Peyer's patch (tissue), 4 donors: ENCODE results near the gene RGL3. TPM values are rescaled to one million over a fixed set of nuclear protein-coding genes. Genes with fewer than 3 reads are reported as not detected.
"Not testable (repeated sequence)": the region's sequence is repeated elsewhere in the genome, so short reads cannot be mapped to it uniquely, and the experiment has no call there.

Experiments used
- DNase-seq, 3 donors: peaks; one replicate each; pipeline ENCODE4 v3.0.0-alpha.2; 2017 to 2019
- H3K27ac ChIP-seq, 4 donors: fragments of 200-600 bp; sonication (generic); one replicate each; pipeline ENCODE4 v1.5.1; 2016 to 2019
- H3K27me3 ChIP-seq, 2 donors: fragments of 200-600 bp; sonication (generic); one replicate each; pipeline ENCODE4 v1.5.1; 2019
- H3K36me3 ChIP-seq, 3 donors: fragments of 200-600 bp; sonication (generic); one replicate each; pipeline ENCODE4 v1.5.1; 2016 to 2019
- H3K4me1 ChIP-seq, 4 donors: fragments of 200-600 bp; sonication (generic); one replicate each; pipeline ENCODE4 v1.5.1; 2016 to 2019
- H3K4me3 ChIP-seq, 4 donors: fragments of 200-600 bp; sonication (generic); 1 replicate in 3 of 4; 2 replicates in 1 of 4; pipeline ENCODE4 v1.5.1; 2016 to 2019; ENCODE audit warnings: mild to moderate bottlenecking in 1 of 4
- H3K9me3 ChIP-seq, 4 donors: fragments of 200-600 bp; sonication (generic); one replicate each; pipeline ENCODE4 v1.5.1; 2016 to 2019; ENCODE audit warnings: mild to moderate bottlenecking in 1 of 4
- CTCF ChIP-seq, 6 experiments: fragments of 450-650 bp in 4 of 6; fragments of 200-600 bp in 2 of 6; sonication (generic) in 1 of 6; IDR thresholded peaks; one replicate each; pipeline ENCODE4 v1.5.1; 2017 to 2019; ENCODE audit warnings: antibody characterized with exemption in 6 of 6, mild to moderate bottlenecking in 3 of 6, moderate library complexity in 1 of 6
- POLR2A ChIP-seq, 2 donors: fragments of 450-650 bp; IDR thresholded peaks; one replicate each; pipeline ENCODE4 v1.5.1; 2017; ENCODE audit warnings: antibody characterized with exemption in 2 of 2, mild to moderate bottlenecking in 2 of 2, moderate library complexity in 2 of 2
- total RNA-seq, 4 donors: library from RNA; depleted of rRNA; stranded (reverse); fragments of >200 nt; gene quantifications; one replicate each; pipeline ENCODE4 v1.1.0, GENCODE V29; 2016

Gene RGL3
- total RNA-seq, 4 donors from 2014 or later: 2.5 to 51.2 (median 6.3) TPM

- Histone ChIP-seq H3K9me3 (no peaks in the 10 kb centered on the region), H3K4me3 (no peak overlapping the region), H3K4me1 (no peaks in the 10 kb centered on the region), H3K27me3 (no peaks in the 10 kb centered on the region), H3K36me3 (no peaks in the 10 kb centered on the region), H3K27ac (no peak overlapping the region)
- TF ChIP-seq POLR2A (IDR thresholded peaks at IDR 0.05) (no peak), CTCF (IDR thresholded peaks at IDR 0.05) (no peak)
- DNase-seq: no peak
Observed at GRCh38 chr19:11456659-11457058, 37.5 kb upstream of the RGL3 start.

DNA sequence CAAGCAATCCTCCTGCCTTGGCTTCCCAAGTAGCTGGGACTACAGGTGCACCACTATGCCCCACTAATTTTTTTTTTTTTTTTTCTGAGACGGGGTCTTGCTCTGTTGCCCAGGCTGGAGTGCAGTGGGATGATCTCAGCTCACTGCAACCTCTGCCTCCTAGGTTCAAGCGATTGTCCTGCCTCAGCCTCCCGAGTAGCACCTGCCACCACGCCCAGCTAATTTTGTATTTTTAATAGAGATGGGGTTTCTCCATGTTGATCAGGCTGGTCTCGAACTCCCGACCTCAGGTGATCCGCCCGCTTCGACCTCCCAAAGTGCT, 36.1 kb upstream of the RGL3 start:
- H3K36me3 ChIP-seq, H3K9me3 ChIP-seq, H3K27me3 ChIP-seq, H3K27ac ChIP-seq, H3K4me3 ChIP-seq, H3K4me1 ChIP-seq, DNase-seq: not testable (repeated sequence)

GRCh38 chr19:11453468-11454341, 34.6 kb upstream of the RGL3 start:
- peaks cover 0 to 19% (median 0%) of the 10 kb centered on the region in 3 donors for H3K36me3 ChIP-seq
- TF ChIP-seq POLR2A (IDR thresholded peaks at IDR 0.05) (no peak), CTCF (IDR thresholded peaks at IDR 0.05) (peak in 4 of 6 experiments; percentile 8 to 39 (median 20))

GRCh38 chr19:11452620-11453310, 33.7 kb upstream of the RGL3 start:
- Histone ChIP-seq H3K9me3 (no peaks in the 10 kb centered on the region), H3K27me3 (no peaks in the 10 kb centered on the region), H3K4me3 (no peak overlapping the region), H3K4me1 (no peaks in the 10 kb centered on the region), H3K36me3 (peaks cover 0 to 28% (median 0%) of the 10 kb centered on the region in 3 donors), H3K27ac (no peak overlapping the region)
- no peak for DNase-seq
- no peak for TF ChIP-seq CTCF (IDR thresholded peaks at IDR 0.05)
- no peak for TF ChIP-seq POLR2A (IDR thresholded peaks at IDR 0.05)

More at GRCh38 chr19:11453468-11454341, 34.6 kb upstream of the RGL3 start:
- Histone ChIP-seq H3K4me1 (no peaks in the 10 kb centered on the region), H3K4me3 (no peak overlapping the region), H3K27ac (no peak overlapping the region), H3K9me3 (no peaks in the 10 kb centered on the region), H3K27me3 (no peaks in the 10 kb centered on the region)
- DNase-seq: no peak

DNA sequence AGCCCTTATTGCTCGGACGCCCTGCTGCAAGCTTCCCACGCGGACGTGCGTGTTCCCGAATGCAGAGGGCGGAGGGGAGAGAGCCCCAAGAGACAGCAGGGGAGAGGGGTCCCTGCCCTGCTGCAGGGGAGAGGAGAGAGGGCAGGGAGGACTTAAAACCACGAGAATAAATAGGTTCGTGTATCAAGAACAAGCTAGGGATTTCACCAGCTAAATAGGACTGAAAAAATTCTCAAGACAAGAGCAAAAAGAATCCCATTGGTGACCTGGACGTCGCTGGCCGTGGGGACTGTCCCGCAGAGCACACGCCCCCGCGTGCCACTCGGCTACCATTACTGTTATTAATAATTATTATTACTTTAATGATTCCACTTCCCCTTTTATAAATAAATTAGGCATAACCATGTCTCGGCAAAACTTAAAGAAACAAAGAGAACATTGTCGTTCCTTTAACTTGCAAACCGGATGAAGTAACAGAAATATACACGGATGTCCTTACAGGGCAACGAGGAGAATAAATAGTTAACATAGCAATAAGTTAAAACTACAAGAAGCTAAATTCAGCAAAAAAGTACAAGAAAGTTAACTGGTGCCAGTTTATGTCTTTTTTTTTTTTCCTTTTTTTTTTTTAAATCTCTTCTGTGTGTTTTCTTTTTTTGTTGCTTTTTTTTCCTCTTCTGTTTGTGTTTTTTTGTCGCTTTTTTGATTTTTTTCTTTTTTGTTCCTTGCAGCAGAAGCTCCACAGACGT, 32.9 kb upstream of the RGL3 start:
- Histone ChIP-seq H3K27ac (no peak overlapping the region), H3K9me3 (no peaks in the 10 kb centered on the region), H3K4me3 (no peak overlapping the region), H3K36me3 (peaks cover 0 to 35% (median 0%) of the 10 kb centered on the region in 3 donors), H3K4me1 (no peaks in the 10 kb centered on the region), H3K27me3 (no peaks in the 10 kb centered on the region)
- no peak for TF ChIP-seq POLR2A (IDR thresholded peaks at IDR 0.05)
- TF ChIP-seq CTCF (IDR thresholded peaks at IDR 0.05): no peak
- no peak for DNase-seq
